Ishikawa (cell line): ENCODE data around the gene GLYATL3.

ENCODE experiments used
- CEBPB ChIP-seq: IDR thresholded peaks from 2 replicates; pipeline ENCODE4 v1.6.1; 2012
- EGR1 ChIP-seq: IDR thresholded peaks from 2 replicates; pipeline ENCODE4 v1.6.1; 2012
- EP300 ChIP-seq: IDR thresholded peaks from 2 replicates; pipeline ENCODE4 v1.6.1; 2012; ENCODE audit warnings: borderline replicate concordance
- FOXM1 ChIP-seq: IDR thresholded peaks from 2 replicates; pipeline ENCODE4 v1.6.1; 2012; ENCODE audit warnings: low read depth, borderline replicate concordance
- MAX ChIP-seq: IDR thresholded peaks from 2 replicates; pipeline ENCODE4 v1.6.1; 2012
- REST ChIP-seq: IDR thresholded peaks from 2 replicates; pipeline ENCODE4 v1.6.1; 2012; ENCODE audit warnings: low read depth, mild to moderate bottlenecking
- TAF1 ChIP-seq: IDR thresholded peaks from 2 replicates; pipeline ENCODE4 v1.6.1; 2012; ENCODE audit warnings: low read depth, mild to moderate bottlenecking
- TCF12 ChIP-seq: IDR thresholded peaks from 2 replicates; pipeline ENCODE4 v1.6.1; 2012; ENCODE audit warnings: low read depth

- TF ChIP-seq TCF12: no peak
- TF ChIP-seq REST: no peak
- no peak for TF ChIP-seq TAF1
- no peak for TF ChIP-seq MAX
- TF ChIP-seq EGR1: no peak
- no peak for TF ChIP-seq EP300
- TF ChIP-seq CEBPB: no peak
- TF ChIP-seq FOXM1: no peak
These were observed 37.2 kb upstream of the GLYATL3 start for GRCh38 chr6:49462599-49462926.
